Upper lobe of left lung (tissue), 6 donors: ENCODE measurements around the gene GMDS. TPM values are rescaled to one million over a fixed set of nuclear protein-coding genes. Genes with fewer than 3 reads are reported as not detected.

Experiments
- ATAC-seq, 2 donors: fragments of 200-7000 bp; cut with Tn5 transposase; one replicate each; pipeline ENCODE4 v1.9.1; 2022; ENCODE audit warnings: mild to moderate bottlenecking in 2 of 2, moderate library complexity in 2 of 2; ENCODE audit not compliant: low FRiP score in 2 of 2
- DNase-seq, 2 donors: peaks; one replicate each; pipeline ENCODE4 v3.0.0-alpha.2; 2019 to 2020
- H3K27ac ChIP-seq, 4 donors: fragments of 200-600 bp; sonication (generic); one replicate each; pipeline ENCODE4 v1.5.1; 2016 to 2019
- H3K27me3 ChIP-seq, 4 donors: fragments of 200-600 bp; sonication (generic); one replicate each; pipeline ENCODE4 v1.5.1; 2017 to 2019
- H3K36me3 ChIP-seq, 4 donors: fragments of 200-600 bp; sonication (generic); one replicate each; pipeline ENCODE4 v1.5.1; 2016 to 2019
- H3K4me1 ChIP-seq, 4 donors: fragments of 200-600 bp; sonication (generic); one replicate each; pipeline ENCODE4 v1.5.1; 2018 to 2019
- H3K4me3 ChIP-seq, 4 donors: fragments of 200-600 bp; sonication (generic); one replicate each; pipeline ENCODE4 v1.5.1; 2017 to 2019; ENCODE audit warnings: mild to moderate bottlenecking in 2 of 4, moderate library complexity in 1 of 4
- H3K9me3 ChIP-seq, 4 donors: fragments of 200-600 bp; sonication (generic); one replicate each; pipeline ENCODE4 v1.5.1; 2018 to 2019
- EP300 ChIP-seq, 4 donors: sonication (generic); formaldehyde crosslinking; IDR thresholded peaks; one replicate each; pipeline ENCODE4 v1.5.1; 2017; ENCODE audit warnings: antibody characterized with exemption in 4 of 4, control low read depth in 2 of 4
- POLR2A ChIP-seq, 4 donors: fragments of 450-650 bp; IDR thresholded peaks; one replicate each; pipeline ENCODE4 v1.5.1; 2016 to 2017; ENCODE audit warnings: antibody characterized with exemption in 4 of 4, mild to moderate bottlenecking in 2 of 4
- POLR2AphosphoS5 ChIP-seq, 2 donors: sonication (generic); formaldehyde crosslinking; IDR thresholded peaks; one replicate each; pipeline ENCODE4 v1.5.1; 2017; ENCODE audit warnings: antibody characterized with exemption in 2 of 2
- WGBS, 2 donors: methylation state at CpG; one replicate each; pipeline ENCODE4 v1.1.5; 2017 to 2018; 5-methylcytosine and 5-hydroxymethylcytosine counted together
- total RNA-seq, 6 donors: library from RNA; depleted of rRNA in 4 of 6; stranded (reverse); fragments of >200 nt in 4 of 6; gene quantifications; one replicate each; pipeline versions ENCODE4 v1.1.0 to v1.2.1, GENCODE V29; 2016 to 2021
- TF ChIP-seq, protein P1 (sequence below), 6 experiments: fragments of 450-650 bp in 4 of 6; fragments of 200-600 bp in 2 of 6; sonication (generic) in 2 of 6; IDR thresholded peaks; one replicate each; pipeline ENCODE4 v1.5.1; 2016 to 2019; ENCODE audit warnings: antibody characterized with exemption in 6 of 6
- donor health status: DM: no; HTN: no; CAD: no; lungs with moderate emphysema.
- donor health status: DM: no; HTN: yes; CAD: no; lungs with severe emphysema.

The GMDS gene
- total RNA-seq, 6 donors from 2014 or later, result 7.6 to 17.8 (median 14.1) TPM

DNA sequence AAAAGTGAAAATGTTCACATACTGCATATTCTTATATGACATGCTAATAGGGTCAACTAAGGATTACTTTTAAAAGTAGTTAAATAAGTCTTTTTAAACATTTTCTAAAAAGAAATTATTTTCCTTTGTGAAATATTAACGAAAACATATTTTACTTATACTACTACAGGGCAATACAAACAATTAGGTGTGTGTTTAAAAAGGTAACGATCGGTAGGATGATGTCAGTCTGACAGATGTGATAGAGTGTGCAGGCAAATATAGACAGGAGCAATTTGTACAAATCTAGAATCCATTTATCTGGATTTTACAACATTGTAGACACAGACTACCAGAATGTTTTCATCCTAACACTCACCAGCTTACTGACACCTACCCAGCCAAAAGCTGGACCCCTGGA is 378.2 kb downstream of the GMDS start:
- no peak overlapping the region for H3K27ac ChIP-seq
- no peaks in the 10 kb centered on the region for H3K4me1 ChIP-seq
- no peak overlapping the region for H3K4me3 ChIP-seq
- TF ChIP-seq EP300 (IDR thresholded peaks at IDR 0.05) (no peak), POLR2A (IDR thresholded peaks at IDR 0.05) (no peak), POLR2AphosphoS5 (IDR thresholded peaks at IDR 0.05) (no peak)
- TF ChIP-seq, protein P1, sequence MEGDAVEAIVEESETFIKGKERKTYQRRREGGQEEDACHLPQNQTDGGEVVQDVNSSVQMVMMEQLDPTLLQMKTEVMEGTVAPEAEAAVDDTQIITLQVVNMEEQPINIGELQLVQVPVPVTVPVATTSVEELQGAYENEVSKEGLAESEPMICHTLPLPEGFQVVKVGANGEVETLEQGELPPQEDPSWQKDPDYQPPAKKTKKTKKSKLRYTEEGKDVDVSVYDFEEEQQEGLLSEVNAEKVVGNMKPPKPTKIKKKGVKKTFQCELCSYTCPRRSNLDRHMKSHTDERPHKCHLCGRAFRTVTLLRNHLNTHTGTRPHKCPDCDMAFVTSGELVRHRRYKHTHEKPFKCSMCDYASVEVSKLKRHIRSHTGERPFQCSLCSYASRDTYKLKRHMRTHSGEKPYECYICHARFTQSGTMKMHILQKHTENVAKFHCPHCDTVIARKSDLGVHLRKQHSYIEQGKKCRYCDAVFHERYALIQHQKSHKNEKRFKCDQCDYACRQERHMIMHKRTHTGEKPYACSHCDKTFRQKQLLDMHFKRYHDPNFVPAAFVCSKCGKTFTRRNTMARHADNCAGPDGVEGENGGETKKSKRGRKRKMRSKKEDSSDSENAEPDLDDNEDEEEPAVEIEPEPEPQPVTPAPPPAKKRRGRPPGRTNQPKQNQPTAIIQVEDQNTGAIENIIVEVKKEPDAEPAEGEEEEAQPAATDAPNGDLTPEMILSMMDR (IDR thresholded peaks at IDR 0.05), result no peak
- no peak for ATAC-seq
- 93 to 97% methylated on average over 3 of the region's 3 CpGs for WGBS, 2 donors
- H3K27me3 ChIP-seq, result no peaks in the 10 kb centered on the region
- H3K9me3 ChIP-seq, result no peaks in the 10 kb centered on the region
- H3K36me3 ChIP-seq, result no peaks in the 10 kb centered on the region
- DNase-seq, result no peak

DNA sequence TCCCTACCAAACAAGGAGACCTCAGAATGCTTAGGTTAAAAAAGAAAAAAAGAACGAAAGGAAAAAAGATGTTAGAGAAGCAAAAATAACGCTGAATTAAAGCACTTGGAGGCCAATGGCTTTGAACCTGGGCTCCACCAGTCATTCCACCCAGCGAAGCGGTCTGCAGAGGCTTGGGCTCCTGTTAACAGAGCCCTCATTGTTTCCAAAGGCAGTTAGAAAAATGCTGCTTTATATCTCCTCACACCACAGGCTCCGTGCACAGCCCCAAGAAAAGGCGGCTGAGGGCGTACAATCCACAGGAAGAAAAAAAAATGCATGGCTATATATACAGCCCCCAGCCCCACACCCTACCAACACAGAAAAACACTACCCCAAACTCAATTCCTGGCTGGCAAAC is 379.8 kb downstream of the GMDS start:
- H3K4me3 ChIP-seq, result no peak overlapping the region
- H3K4me1 ChIP-seq, result no peaks in the 10 kb centered on the region
- 80 to 83% methylated on average over 7 of the region's 7 CpGs for WGBS, 2 donors
- no peaks in the 10 kb centered on the region for H3K9me3 ChIP-seq
- TF ChIP-seq POLR2AphosphoS5 (IDR thresholded peaks at IDR 0.05) (no peak), POLR2A (IDR thresholded peaks at IDR 0.05) (no peak), EP300 (IDR thresholded peaks at IDR 0.05) (no peak)
- TF ChIP-seq, protein P1 (IDR thresholded peaks at IDR 0.05), result no peak
- ATAC-seq (no peak), DNase-seq (no peak)
- no peak overlapping the region for H3K27ac ChIP-seq
- no peaks in the 10 kb centered on the region for H3K36me3 ChIP-seq
- no peaks in the 10 kb centered on the region for H3K27me3 ChIP-seq

DNA sequence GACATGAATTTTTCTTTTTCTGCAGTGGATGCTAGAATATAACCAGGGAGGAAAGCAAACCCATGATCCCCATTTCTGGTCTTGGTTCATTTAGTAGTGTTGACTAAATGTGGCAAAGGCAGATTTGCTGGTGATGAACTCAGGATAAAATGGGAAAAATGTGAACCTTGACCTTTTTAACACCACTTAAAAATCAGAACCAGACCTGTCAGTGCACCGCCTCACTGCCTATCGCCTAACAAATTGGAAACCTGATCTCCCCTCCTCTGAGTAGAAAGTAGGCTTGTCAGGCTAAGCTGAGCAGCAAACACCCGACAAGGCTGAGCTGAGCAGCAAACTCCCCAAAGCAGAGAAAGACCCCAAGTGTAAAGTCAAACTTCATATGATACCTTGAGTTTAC is 380.9 kb downstream of the GMDS start:
- no peaks in the 10 kb centered on the region for H3K9me3 ChIP-seq
- H3K4me3 ChIP-seq, result no peak overlapping the region
- no peak for TF ChIP-seq POLR2AphosphoS5 (IDR thresholded peaks at IDR 0.05)
- TF ChIP-seq, protein P1 (IDR thresholded peaks at IDR 0.05), result no peak
- no peak for TF ChIP-seq POLR2A (IDR thresholded peaks at IDR 0.05)
- no peak for TF ChIP-seq EP300 (IDR thresholded peaks at IDR 0.05)
- no peaks in the 10 kb centered on the region for H3K36me3 ChIP-seq
- H3K27me3 ChIP-seq, result no peaks in the 10 kb centered on the region
- 86 to 96% methylated on average over 3 of the region's 3 CpGs for WGBS, 2 donors
- DNase-seq (no peak), ATAC-seq (no peak)
- H3K27ac ChIP-seq, result no peak overlapping the region
- no peaks in the 10 kb centered on the region for H3K4me1 ChIP-seq

DNA sequence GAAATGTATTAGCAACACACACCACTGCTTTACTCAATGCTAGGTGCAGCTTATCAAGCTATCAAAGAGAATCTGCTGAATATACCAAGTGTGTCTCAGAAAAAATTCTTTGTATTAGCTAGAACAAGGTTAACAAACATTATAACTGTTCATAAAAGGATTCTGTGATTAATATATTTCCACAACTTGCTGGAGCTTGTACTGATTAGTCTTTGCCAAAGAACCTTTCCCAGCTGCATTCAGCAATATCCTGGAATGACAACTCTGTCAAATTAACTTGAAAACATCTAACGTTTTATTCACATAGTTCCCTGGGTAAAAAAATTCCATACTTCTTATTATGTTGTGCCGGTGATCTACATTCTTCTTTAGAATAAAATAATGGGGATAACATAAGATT is 383.0 kb downstream of the GMDS start:
- no peak overlapping the region for H3K27ac ChIP-seq
- ATAC-seq (no peak), DNase-seq (no peak)
- H3K4me3 ChIP-seq, result no peak overlapping the region
- TF ChIP-seq, protein P1 (IDR thresholded peaks at IDR 0.05), result no peak
- TF ChIP-seq POLR2A (IDR thresholded peaks at IDR 0.05) (no peak), EP300 (IDR thresholded peaks at IDR 0.05) (no peak), POLR2AphosphoS5 (IDR thresholded peaks at IDR 0.05) (no peak)
- H3K27me3 ChIP-seq, result no peaks in the 10 kb centered on the region
- no peaks in the 10 kb centered on the region for H3K9me3 ChIP-seq
- WGBS, 2 donors, result 69 to 76% methylated on average over 2 of the region's 2 CpGs
- H3K36me3 ChIP-seq, result no peaks in the 10 kb centered on the region
- no peaks in the 10 kb centered on the region for H3K4me1 ChIP-seq

DNA sequence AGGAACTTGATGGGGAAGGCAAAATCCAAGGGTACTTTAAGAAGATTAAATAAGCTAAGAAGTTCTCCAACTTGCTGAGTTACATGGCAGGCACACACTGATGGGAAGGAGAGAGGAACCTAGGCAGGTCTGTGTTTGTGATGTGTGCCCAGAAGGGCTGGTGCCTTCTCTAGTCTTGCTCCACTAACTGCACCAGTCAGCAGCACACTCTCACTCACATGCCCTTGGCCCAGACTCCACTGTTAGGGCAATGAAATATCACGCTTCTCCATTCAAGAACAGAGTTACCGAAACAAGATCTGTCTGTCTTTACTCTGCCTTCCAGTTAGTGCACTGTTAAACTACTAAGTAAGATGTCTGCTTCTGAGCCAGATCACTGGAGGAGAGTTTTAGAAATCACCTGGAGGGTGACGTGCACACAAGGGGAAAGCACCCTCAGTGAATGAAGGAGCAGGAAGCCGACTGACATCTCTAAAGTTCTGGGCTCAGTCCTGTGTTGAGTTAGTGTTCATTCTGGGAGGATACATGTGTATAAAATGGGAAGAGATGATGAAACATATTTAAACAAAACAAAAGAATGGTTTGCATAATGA is 384.6 kb downstream of the GMDS start:
- no peaks in the 10 kb centered on the region for H3K36me3 ChIP-seq
- TF ChIP-seq POLR2AphosphoS5 (IDR thresholded peaks at IDR 0.05) (no peak), POLR2A (IDR thresholded peaks at IDR 0.05) (no peak), EP300 (IDR thresholded peaks at IDR 0.05) (no peak)
- TF ChIP-seq, protein P1 (IDR thresholded peaks at IDR 0.05), result no peak
- no peak overlapping the region for H3K27ac ChIP-seq
- no peak overlapping the region for H3K4me3 ChIP-seq
- no peaks in the 10 kb centered on the region for H3K4me1 ChIP-seq
- ATAC-seq (no peak), DNase-seq (no peak)
- no peaks in the 10 kb centered on the region for H3K9me3 ChIP-seq
- 95 to 98% methylated on average over 4 of the region's 4 CpGs for WGBS, 2 donors
- no peaks in the 10 kb centered on the region for H3K27me3 ChIP-seq
